H1 (cell line): ENCODE measurements around the gene SYNCRIP. TPM values are rescaled to one million over a fixed set of nuclear protein-coding genes. Genes with fewer than 3 reads are reported as not detected.

Experiments used
- CTCF ChIA-PET: fragments of 300-600 bp; sonication (Branson Sonifier 250); formaldehyde crosslinking; loops from one replicate; lab custom pipeline; 2021; ENCODE audit not compliant: partially characterized antibody; lab: Charles Lee
- POLR2A ChIA-PET: fragments of 300-600 bp; sonication (Branson Sonifier 250); formaldehyde crosslinking; loops from one replicate; lab custom pipeline; 2021; ENCODE audit warnings: inconsistent platforms; ENCODE audit not compliant: partially characterized antibody; lab: Charles Lee
- DNase-seq, 2 experiments: peaks; one replicate each; pipeline versions ENCODE4 v3.0.0 to v3.0.0-alpha.2; 2010 to 2022; ENCODE audit warnings: low spot score in 2 of 2, low read depth in 1 of 2, mixed read lengths in 1 of 2
- FAIRE-seq: peaks from 2 replicates; lab custom pipeline; 2011; peaks lifted over from hg19 to GRCh38; lab: Jason Lieb, UNC
- H2AFZ ChIP-seq: 2 replicates; pipeline ENCODE4 v1.8.1; 2012; ENCODE audit warnings: low read length, inconsistent platforms
- H2AK5ac ChIP-seq: 2 replicates; pipeline ENCODE4 v1.6.1; 2013; ENCODE audit warnings: low read depth, low read length
- H2BK120ac ChIP-seq: replicated peaks from 2 replicates; pipeline ENCODE3; 2013; ENCODE audit warnings: low read depth, low read length, inconsistent platforms
- H2BK12ac ChIP-seq: 2 replicates; pipeline ENCODE4 v1.6.1; 2013; ENCODE audit warnings: low read depth, low read length
- H2BK15ac ChIP-seq: 2 replicates; pipeline ENCODE4 v1.6.1; 2013; ENCODE audit warnings: low read length
- H2BK20ac ChIP-seq: 2 replicates; pipeline ENCODE4 v1.6.1; 2013; ENCODE audit warnings: low read length
- H2BK5ac ChIP-seq: 2 replicates; pipeline ENCODE4 v1.6.1; 2013; ENCODE audit warnings: low read depth, low read length
- H3K14ac ChIP-seq: 2 replicates; pipeline ENCODE4 v1.6.1; 2013; ENCODE audit warnings: inconsistent platforms; ENCODE audit not compliant: insufficient read length
- H3K18ac ChIP-seq: 2 replicates; pipeline ENCODE4 v1.6.1; 2013; ENCODE audit warnings: low read length; ENCODE audit errors: extremely low read depth
- H3K23ac ChIP-seq: 2 replicates; pipeline ENCODE4 v1.6.1; 2013; ENCODE audit warnings: inconsistent platforms; ENCODE audit not compliant: insufficient read length
- H3K23me2 ChIP-seq: 2 replicates; pipeline ENCODE4 v1.6.1; 2013; ENCODE audit warnings: low read depth, low read length
- H3K27ac ChIP-seq: 2 replicates; pipeline ENCODE4 v1.6.1; 2011; ENCODE audit warnings: low read depth, low read length, inconsistent platforms
- H3K27me3 ChIP-seq, 4 experiments: replicated peaks in 1 of 4; 1 replicate in 1 of 4; 2 replicates in 3 of 4; pipeline versions ENCODE4 v1.6.1 to v1.8.1; 2011 to 2013; ENCODE audit warnings: low read length in 3 of 4, mild to moderate bottlenecking in 3 of 4, inconsistent platforms in 2 of 4, mixed read lengths in 2 of 4, moderate library complexity in 1 of 4; ENCODE audit not compliant: control insufficient read depth in 3 of 4, insufficient read depth in 3 of 4; ENCODE audit errors: extremely low read depth in 1 of 4
- H3K36me3 ChIP-seq, 4 experiments: 2 replicates each; pipeline versions ENCODE4 v1.6.1 to v1.8.1; 2011 to 2013; ENCODE audit warnings: mild to moderate bottlenecking in 4 of 4, low read length in 3 of 4, moderate library complexity in 2 of 4, control low read depth in 1 of 4, inconsistent platforms in 1 of 4; ENCODE audit not compliant: insufficient read depth in 4 of 4, control insufficient read depth in 2 of 4
- H3K4ac ChIP-seq: replicated peaks from 2 replicates; pipeline ENCODE3; 2013; ENCODE audit warnings: low read length, low read depth, mixed read lengths, inconsistent platforms; ENCODE audit not compliant: insufficient read length
- H3K4me1 ChIP-seq, 4 experiments: replicated peaks in 1 of 4; 1 replicate in 1 of 4; 2 replicates in 3 of 4; pipeline versions ENCODE4 v1.6.1 to v1.8.1; 2011 to 2013; ENCODE audit warnings: low read length in 3 of 4, inconsistent platforms in 2 of 4, mixed read lengths in 1 of 4; ENCODE audit not compliant: insufficient read depth in 4 of 4, control insufficient read depth in 3 of 4
- H3K4me2 ChIP-seq, 2 experiments: 2 replicates each; pipeline versions ENCODE4 v1.6.1 to v1.8.1; 2011 to 2013; ENCODE audit warnings: low read depth in 2 of 2, low read length in 2 of 2, control low read depth in 1 of 2, inconsistent platforms in 1 of 2, mild to moderate bottlenecking in 1 of 2; ENCODE audit not compliant: insufficient read depth in 1 of 2
- H3K4me3 ChIP-seq, 4 experiments: fragments of 200-600, 300-600 bp in 1 of 4; sonication (generic), shearing (Covaris generic), sonication (Bioruptor Twin) in 1 of 4; 2 replicates each; pipeline versions ENCODE4 v1.5.1 to v1.8.1; 2011 to 2016; ENCODE audit warnings: low read length in 4 of 4, low read depth in 3 of 4, control low read depth in 2 of 4, inconsistent platforms in 2 of 4, mild to moderate bottlenecking in 2 of 4, mixed read lengths in 1 of 4, moderate library complexity in 1 of 4; ENCODE audit not compliant: insufficient read depth in 2 of 4; ENCODE audit errors: extremely low read depth in 1 of 4
- H3K56ac ChIP-seq: replicated peaks from 2 replicates; pipeline ENCODE3; 2013; ENCODE audit warnings: low read depth, mild to moderate bottlenecking, mixed read lengths, low read length, inconsistent platforms; ENCODE audit not compliant: insufficient read length
- H3K79me1 ChIP-seq: 2 replicates; pipeline ENCODE4 v1.6.1; 2013; ENCODE audit warnings: low read depth, low read length, control low read depth
- H3K79me2 ChIP-seq, 2 experiments: 2 replicates each; pipeline versions ENCODE4 v1.6.1 to v1.8.1; 2012 to 2013; ENCODE audit warnings: low read length in 2 of 2, mild to moderate bottlenecking in 2 of 2, inconsistent platforms in 1 of 2; ENCODE audit not compliant: insufficient read depth in 2 of 2, control insufficient read depth in 1 of 2
- H3K9ac ChIP-seq, 4 experiments: replicated peaks in 1 of 4; 1 replicate in 1 of 4; 2 replicates in 3 of 4; pipeline versions ENCODE4 v1.6.1 to v1.8.1; 2011 to 2013; ENCODE audit warnings: low read depth in 3 of 4, low read length in 3 of 4, control low read depth in 2 of 4, mild to moderate bottlenecking in 2 of 4, moderate library complexity in 2 of 4, inconsistent platforms in 1 of 4; ENCODE audit errors: extremely low read depth in 1 of 4
- H3K9me3 ChIP-seq, 2 experiments: 2 replicates each; pipeline versions ENCODE4 v1.6.1 to v1.8.1; 2012 to 2013; ENCODE audit warnings: mild to moderate bottlenecking in 2 of 2, moderate library complexity in 2 of 2, control low read depth in 1 of 2, inconsistent platforms in 1 of 2, low read depth in 1 of 2, low read length in 1 of 2, mixed read lengths in 1 of 2; ENCODE audit not compliant: insufficient read depth in 2 of 2
- H4K20me1 ChIP-seq, 2 experiments: replicated peaks in 1 of 2; 2 replicates each; pipeline versions ENCODE3 to v1.8.1; 2011 to 2013; ENCODE audit warnings: inconsistent platforms in 2 of 2, low read length in 2 of 2, mild to moderate bottlenecking in 1 of 2; ENCODE audit not compliant: insufficient read depth in 2 of 2, control insufficient read depth in 1 of 2
- H4K5ac ChIP-seq: 2 replicates; pipeline ENCODE4 v1.6.1; 2013; ENCODE audit warnings: low read length, low read depth, mixed read lengths, inconsistent platforms; ENCODE audit not compliant: insufficient read length
- H4K8ac ChIP-seq: 2 replicates; pipeline ENCODE4 v1.8.0; 2013; ENCODE audit warnings: mild to moderate bottlenecking, moderate library complexity, low read length, inconsistent platforms; ENCODE audit not compliant: insufficient read depth; ENCODE audit errors: extremely low read depth
- H4K91ac ChIP-seq: replicated peaks from 2 replicates; pipeline ENCODE3; 2013; ENCODE audit warnings: low read length, mixed read lengths, inconsistent platforms; ENCODE audit not compliant: insufficient read length
- EGR1 ChIP-seq: IDR thresholded peaks from 2 replicates; pipeline ENCODE4 v1.6.1; 2011; ENCODE audit warnings: low read depth, low read length, borderline replicate concordance
- EP300 ChIP-seq, 2 experiments: IDR thresholded peaks; 1 replicate in 1 of 2; 2 replicates in 1 of 2; pipeline ENCODE4 v1.6.1; 2011 to 2012; ENCODE audit warnings: low read depth in 2 of 2, low read length in 2 of 2, mild to moderate bottlenecking in 2 of 2, borderline replicate concordance in 1 of 2, inconsistent platforms in 1 of 2, moderate library complexity in 1 of 2
- GTF2F1 ChIP-seq: IDR thresholded peaks from 2 replicates; pipeline ENCODE4 v1.6.1; 2012; ENCODE audit warnings: low read depth, low read length, improper control_type of control experiment, borderline replicate concordance
- JUND ChIP-seq: IDR thresholded peaks from 2 replicates; pipeline ENCODE4 v1.6.1; 2011; ENCODE audit warnings: mild to moderate bottlenecking, improper control_type of control experiment, low read length
- KDM4A ChIP-seq: IDR thresholded peaks from one replicate; pipeline ENCODE4 v1.7.1; 2012; ENCODE audit warnings: low read depth, mild to moderate bottlenecking, moderate library complexity, low read length, inconsistent platforms; ENCODE audit not compliant: severe bottlenecking
- MAFK ChIP-seq: IDR thresholded peaks from 2 replicates; pipeline ENCODE4 v1.6.1; 2012; ENCODE audit warnings: low read depth, mild to moderate bottlenecking, improper control_type of control experiment, low read length
- NRF1 ChIP-seq: IDR thresholded peaks from 2 replicates; pipeline ENCODE4 v1.6.1; 2011; ENCODE audit warnings: mild to moderate bottlenecking, low read depth, low read length, improper control_type of control experiment
- RAD21 ChIP-seq, 2 experiments: IDR thresholded peaks in 1 of 2; conservative IDR thresholded peaks in 1 of 2; 2 replicates each; pipeline ENCODE4 v1.6.1; 2011; ENCODE audit warnings: low read depth in 2 of 2, low read length in 2 of 2, improper control_type of control experiment in 1 of 2, inconsistent platforms in 1 of 2, mild to moderate bottlenecking in 1 of 2, moderate library complexity in 1 of 2
- SP2 ChIP-seq: IDR thresholded peaks from 2 replicates; pipeline ENCODE4 v1.6.1; 2012; ENCODE audit warnings: mild to moderate bottlenecking, low read length, inconsistent platforms
- SP4 ChIP-seq: IDR thresholded peaks from 2 replicates; pipeline ENCODE4 v1.6.1; 2012; ENCODE audit warnings: low read length, inconsistent platforms
- YY1 ChIP-seq: IDR thresholded peaks from 2 replicates; pipeline ENCODE4 v1.6.1; 2011; ENCODE audit warnings: low read depth, mild to moderate bottlenecking, low read length
- ZNF274 ChIP-seq: IDR thresholded peaks from 2 replicates; pipeline ENCODE4 v1.7.0; 2012; ENCODE audit warnings: low read length, borderline replicate concordance; ENCODE audit errors: extremely low read depth
- WGBS, 2 experiments: shearing (Covaris generic) in 1 of 2; methylation state at CpG; one replicate each; pipeline versions ENCODE4 v1.1.6 to v1.1.7; 2013 to 2015; ENCODE audit warnings: low lambda C conversion rate in 2 of 2, mixed read lengths in 2 of 2, inconsistent platforms in 1 of 2, low coverage in 1 of 2, missing lambda C conversion rate in 1 of 2; ENCODE audit not compliant: insufficient replicate concordance in 2 of 2, insufficient coverage in 1 of 2, insufficient read length in 1 of 2; ENCODE audit errors: extremely low coverage in 1 of 2, missing lambda C conversion rate in 1 of 2; 5-methylcytosine and 5-hydroxymethylcytosine counted together
- polyA plus RNA-seq, 7 experiments: library from polyadenylated mRNA; depleted of rRNA in 3 of 7; stranded (reverse) in 5 of 7; unstranded in 2 of 7; fragments of >200 nt in 5 of 7; fragments of 200-250 nt in 2 of 7; gene quantifications; 1 replicate in 5 of 7; 2 replicates in 1 of 7; 4 replicates in 1 of 7; pipeline versions ENCODE4 v1.2.1 to v1.2.3, GENCODE V29; 2011 to 2013; ENCODE audit warnings: missing spikeins in 2 of 7, mixed read lengths in 2 of 7
- total RNA-seq: library from RNA; stranded (reverse); fragmentation: NEBNext Ultra II Directional; extraction: Animal tissue kit (Norgen Biotek cat#: 25700); gene quantifications from 2 replicates; pipeline ENCODE4 v1.2.1, GENCODE V29; 2021

The SYNCRIP gene
- total and polyA plus RNA-seq, 2 of the 8 experiments (the other 6 are each of a cell fraction or from before 2014, with no cell fraction given) = 16.8 to 219 TPM

DNA sequence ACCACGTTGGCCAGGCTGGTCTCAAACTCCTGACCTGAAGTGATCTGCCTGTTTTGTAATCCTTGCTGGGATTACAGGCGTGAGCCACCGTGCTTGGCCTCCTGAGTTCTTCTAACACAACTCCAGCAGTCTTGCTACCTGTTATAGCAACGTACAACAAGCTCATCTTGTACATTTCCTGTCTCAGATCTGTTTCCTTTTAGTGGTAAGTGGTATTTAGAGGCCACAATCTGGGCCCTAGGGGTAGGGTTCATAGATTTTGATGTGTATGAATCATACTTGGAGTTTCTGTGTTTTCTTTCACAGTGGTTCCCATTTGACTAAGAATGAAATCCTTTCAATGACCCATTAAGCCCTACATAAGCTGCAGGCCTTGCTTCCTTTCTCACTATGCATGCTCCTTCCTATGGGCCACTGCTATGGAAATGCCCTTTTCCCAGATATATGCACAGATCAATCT lies 27.1 kb upstream of the SYNCRIP start:
- DNase-seq = peak in 1 of 2 experiments; percentile 53
- no peak overlapping the region for H2BK120ac ChIP-seq
- H3K79me1 ChIP-seq = no peaks in the 10 kb centered on the region
- H2BK5ac ChIP-seq = peak overlapping the region; percentile 74
- no peaks in the 10 kb centered on the region for H3K23me2 ChIP-seq
- H2AK5ac ChIP-seq = no peak overlapping the region
- FAIRE-seq = peak; percentile 66
- H3K27ac ChIP-seq = peak overlapping the region; percentile 24; the same call in 1 of the 2 replicates
- H2AFZ ChIP-seq = no peak overlapping the region
- no peak overlapping the region; the same call in 1 of the 2 replicates for H3K18ac ChIP-seq
- no peak overlapping the region for H2BK15ac ChIP-seq
- no peak overlapping the region for H3K23ac ChIP-seq
- peaks cover 0 to 18% of the 10 kb centered on the region in 2 experiments; a peak in 3 of 4 replicates for H3K79me2 ChIP-seq
- H4K91ac ChIP-seq = peak overlapping the region; percentile 87
- POLR2A ChIA-PET = interaction anchor here (0.6 to 11.0 kb wide), 5 partner anchors 9 to 34 kb away, joined by 3 to 890 read pairs (median 58); partner anchors contain the start of gene SYNCRIP
- H3K9me3 ChIP-seq = no peaks in the 10 kb centered on the region
- H4K8ac ChIP-seq = no peak overlapping the region
- H3K9ac ChIP-seq = no peak overlapping the region
- H3K4me2 ChIP-seq = peak overlapping the region; percentile 43 to 44
- H3K4me3 ChIP-seq = no peak overlapping the region; a peak in 1 of 8 replicates
- peaks cover 0 to 6% (median 4%) of the 10 kb centered on the region in 4 experiments; a peak in 3 of 7 replicates for H3K4me1 ChIP-seq
- H2BK20ac ChIP-seq = no peak overlapping the region
- CTCF ChIA-PET = interaction anchor here (1.4 kb wide), 1 partner anchor 133 kb away, joined by 3 read pairs; no protein-coding TSS in a partner anchor
- H3K36me3 ChIP-seq = peaks cover 0 to 10% (median 1%) of the 10 kb centered on the region in 4 experiments; a peak in 4 of 8 replicates
- H4K5ac ChIP-seq = peak overlapping the region; percentile 70
- H3K27me3 ChIP-seq = no peaks in the 10 kb centered on the region
- H3K56ac ChIP-seq = no peak overlapping the region
- H3K14ac ChIP-seq = no peak overlapping the region
- peak overlapping the region; percentile 69; the same call in 1 of the 2 replicates for H2BK12ac ChIP-seq
- H3K4ac ChIP-seq = peak overlapping the region; percentile 8
- peaks cover 3 to 7% of the 10 kb centered on the region in 2 experiments for H4K20me1 ChIP-seq
- 23% methylated on average over 4 of the region's 4 CpGs; no CpG with 5 or more reads in 1 of the 2 experiments for WGBS, 2 experiments
- TF ChIP-seq SP2 (no peak), GTF2F1 (no peak), YY1 (no peak), JUND (peak; percentile 24; the same call in 1 of the 2 replicates), NRF1 (no peak), ZNF274 (no peak), KDM4A (no peak), SP4 (no peak), EGR1 (no peak), MAFK (no peak), EP300 (IDR thresholded peaks at IDR 0.05; ENCODE audit: borderline replicate concordance in 1 of 2, low read depth in 2 of 2, low read length in 2 of 2) (0 out of 3 replicates have a peak, but pooled peaks of 1 of the 2 experiments have one; percentile 41), RAD21 (IDR thresholded peaks at IDR 0.05 in 1 of 2, conservative IDR thresholded peaks at IDR 0.05 in 1 of 2; ENCODE audit: low read depth in 2 of 2, low read length in 2 of 2) (no peak)
